ENCODE data around the gene C1QTNF6.

Gene C1QTNF6

GRCh38 chr22:37139762-37140161 is 48.3 kb downstream of the C1QTNF6 start:
- no peak for DNase-seq

GRCh38 chr22:37138849-37139561 is 49.0 kb downstream of the C1QTNF6 start:
- no peak for DNase-seq

- DNase-seq, result no peak
Observed at GRCh38 chr22:37137903-37138665, 50.0 kb downstream of the C1QTNF6 start.

- DNase-seq, result no peak
Observed at GRCh38 chr22:37137131-37137530, 50.9 kb downstream of the C1QTNF6 start.

- DNase-seq, result no peak
Observed at GRCh38 chr22:37135023-37135422, 53.0 kb downstream of the C1QTNF6 start.

GRCh38 chr22:37133304-37134018 is 54.6 kb downstream of the C1QTNF6 start:
- DNase-seq, result no peak

- DNase-seq, result no peak
Observed at GRCh38 chr22:37132773-37133172, 55.3 kb downstream of the C1QTNF6 start.
